NK-92 (cell line): ENCODE results near the gene FANCE.
"Not testable (repeated sequence)": the region's sequence is repeated elsewhere in the genome, so short reads cannot be mapped to it uniquely, and the experiment has no call there.

Experiments
- DNase-seq: peaks from one replicate; lab custom pipeline; 2025; ENCODE audit not compliant: unreplicated experiment; lab: John Stamatoyannopoulos, UW

Gene FANCE

DNA sequence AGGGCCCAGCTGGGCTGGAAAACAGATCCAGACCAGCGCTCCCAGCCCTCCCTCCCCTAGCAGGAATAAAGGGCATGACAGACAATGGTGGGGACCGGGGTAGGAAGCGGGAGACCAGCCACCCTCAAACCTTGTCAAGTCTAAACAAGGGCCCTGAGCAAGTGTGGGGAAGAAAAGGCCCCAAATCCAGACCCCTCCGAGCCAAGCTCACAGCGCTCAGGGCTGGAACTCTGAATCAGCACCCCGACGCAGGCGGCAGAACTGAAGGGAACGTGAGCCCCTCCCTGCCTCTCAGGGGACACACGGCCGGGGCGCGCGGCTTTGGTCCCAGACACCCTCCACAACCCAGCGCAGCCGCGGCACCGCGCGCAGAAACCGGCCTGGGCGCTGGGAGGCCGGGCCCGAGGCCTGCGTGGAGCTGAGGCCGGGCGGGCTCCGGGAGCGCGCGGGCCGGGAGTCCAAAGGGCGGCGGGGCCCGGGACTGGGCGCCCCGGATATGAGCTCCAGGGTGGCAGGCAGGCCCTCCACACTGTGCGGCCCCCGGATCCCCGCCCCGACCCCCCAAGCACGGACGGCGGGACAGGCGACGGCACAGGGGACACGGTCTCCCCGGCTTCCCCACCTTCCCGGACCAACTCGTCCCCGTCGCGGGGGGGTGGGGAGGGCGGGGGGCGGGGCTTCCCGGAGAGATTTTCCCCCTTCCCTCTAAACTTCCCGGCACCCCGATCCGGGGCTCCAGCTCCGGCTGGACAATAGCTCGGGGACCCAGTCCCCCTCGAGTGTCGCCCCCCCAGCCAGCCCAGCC lies 44.1 kb downstream of the FANCE start:
- DNase-seq: no peak

DNA sequence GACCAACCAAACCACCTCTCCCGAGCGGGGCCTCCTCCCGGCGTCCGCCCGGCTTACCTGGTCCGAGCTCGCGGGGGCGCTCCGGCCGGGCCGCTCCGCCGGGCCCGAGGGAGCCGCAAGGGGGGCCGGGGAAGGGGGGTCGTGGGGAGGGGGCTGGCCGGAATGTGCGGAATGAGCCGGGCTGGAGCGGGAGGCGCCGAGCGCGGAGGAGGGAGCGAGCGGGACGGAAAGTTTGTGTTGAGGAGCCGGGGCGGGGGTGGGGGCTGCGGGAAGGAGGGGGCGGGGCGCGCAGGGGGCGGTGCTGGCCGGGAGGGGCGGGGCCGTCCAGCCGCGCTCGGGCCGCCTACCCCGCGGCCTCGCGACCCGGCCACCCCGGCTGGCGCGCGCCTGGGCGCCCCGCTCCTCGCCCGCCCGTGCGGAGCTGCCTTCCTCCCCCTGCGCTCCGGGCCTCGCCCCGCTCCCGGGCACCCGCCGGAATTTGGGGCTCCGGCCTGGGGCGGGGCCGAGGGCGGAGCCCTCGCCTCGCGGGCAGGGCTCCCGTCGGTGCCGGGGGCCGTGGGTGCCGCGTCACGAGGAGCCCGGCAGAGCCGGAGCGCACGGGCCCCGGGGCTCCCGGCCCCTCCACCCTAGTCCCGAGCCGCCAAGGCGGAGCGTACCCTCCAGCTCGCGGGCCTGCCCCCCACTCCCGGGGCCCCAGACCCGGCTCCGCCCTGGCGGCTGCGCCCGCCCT lies 44.9 kb downstream of the FANCE start, which contains the start of gene TEAD3:
Gene TEAD3, minus strand, starts transcription at position 239 of the 730 bp plus-strand sequence.
- no peak for DNase-seq

DNA sequence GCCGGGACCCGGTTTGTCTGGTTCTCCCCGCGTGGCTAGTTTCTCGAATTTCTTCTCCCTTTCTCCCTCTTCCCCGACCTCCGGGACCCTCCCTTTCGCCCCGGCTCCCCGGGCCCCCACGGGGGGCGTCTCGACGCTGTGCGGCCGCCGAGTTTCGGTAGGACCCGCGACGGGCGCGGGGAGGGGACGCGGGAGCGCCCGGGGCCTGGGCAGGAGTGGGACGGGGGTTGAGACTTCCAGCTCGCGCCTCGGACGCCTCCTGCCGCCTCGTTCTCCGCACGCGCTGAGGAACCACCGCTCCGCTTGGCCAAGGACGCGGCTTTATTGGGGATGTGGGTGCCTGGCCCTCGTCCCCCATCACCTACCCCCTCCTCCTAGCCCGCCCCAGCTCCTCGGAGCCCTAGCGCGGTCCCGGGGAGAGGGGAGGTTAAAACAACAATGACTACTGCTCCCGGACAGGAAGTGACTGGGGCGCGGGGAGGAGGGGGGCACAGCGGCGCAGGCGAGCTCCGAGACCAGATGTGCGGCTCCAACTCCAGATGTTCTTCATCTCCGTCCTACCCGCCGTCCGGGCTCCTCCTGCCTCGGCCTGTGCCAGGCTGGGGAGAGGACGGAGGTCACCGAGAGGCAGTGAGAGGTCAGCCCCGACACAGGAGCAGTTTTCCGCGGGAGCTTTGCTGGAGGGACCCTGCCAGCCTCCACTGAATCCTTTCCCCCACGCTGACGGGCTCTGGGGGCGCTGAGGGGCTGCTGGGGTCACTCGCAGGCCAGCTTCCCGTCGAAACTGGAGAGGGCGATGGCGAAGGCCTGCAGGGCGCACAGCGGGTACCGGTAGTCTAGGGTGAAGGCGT lies 45.7 kb downstream of the FANCE start:
- DNase-seq: no peak

DNA sequence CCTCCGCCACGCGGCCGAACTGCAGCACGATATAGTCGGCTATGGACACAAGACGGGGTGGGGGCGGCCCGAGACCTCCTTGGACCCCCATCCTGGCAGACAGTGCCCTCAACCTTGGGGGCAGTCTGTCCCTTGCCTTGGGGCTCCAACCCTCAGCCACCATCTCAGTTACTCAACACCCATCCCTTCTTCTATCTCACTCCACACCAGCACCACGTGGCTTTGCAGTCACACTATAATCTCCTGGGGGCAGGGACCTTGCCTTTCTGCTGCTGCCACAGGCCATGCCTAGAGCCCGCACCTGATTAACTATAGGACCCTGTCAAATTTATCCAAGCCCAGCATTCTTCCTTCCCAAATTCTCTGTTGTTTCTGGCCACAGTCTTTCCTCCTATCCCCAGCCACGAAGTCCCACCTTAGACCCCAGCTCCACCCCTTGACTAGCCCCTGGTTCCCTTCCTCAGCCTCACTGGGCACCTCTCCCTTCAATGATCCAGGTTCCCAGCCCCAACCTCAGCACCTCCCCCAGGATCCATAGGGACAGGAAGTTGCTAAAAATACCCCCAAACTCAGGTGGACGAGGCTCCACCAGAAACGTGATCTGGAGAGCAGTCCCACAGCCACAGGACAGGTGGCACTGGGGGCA lies 46.4 kb downstream of the FANCE start:
- DNase-seq: no peak

DNA sequence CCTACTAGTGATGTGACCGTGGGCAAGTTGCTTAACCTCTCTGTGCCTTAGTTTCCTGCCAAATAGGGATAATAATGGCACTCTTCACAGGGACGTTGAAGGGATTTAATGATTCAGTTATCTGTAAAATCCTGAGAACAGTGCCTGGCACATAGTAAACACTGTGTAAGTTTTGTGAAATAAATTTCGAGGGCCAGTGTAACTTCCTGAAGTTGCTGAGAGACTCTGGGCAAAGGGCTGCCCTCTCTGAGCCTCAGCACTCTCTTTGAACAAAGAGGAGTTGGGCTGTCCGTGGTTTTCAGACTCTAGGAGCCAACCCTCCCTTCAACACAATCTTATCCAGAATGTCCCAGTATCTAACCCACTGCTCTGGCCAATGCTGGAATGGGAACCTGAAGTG lies 47.2 kb downstream of the FANCE start:
- no peak for DNase-seq

DNA sequence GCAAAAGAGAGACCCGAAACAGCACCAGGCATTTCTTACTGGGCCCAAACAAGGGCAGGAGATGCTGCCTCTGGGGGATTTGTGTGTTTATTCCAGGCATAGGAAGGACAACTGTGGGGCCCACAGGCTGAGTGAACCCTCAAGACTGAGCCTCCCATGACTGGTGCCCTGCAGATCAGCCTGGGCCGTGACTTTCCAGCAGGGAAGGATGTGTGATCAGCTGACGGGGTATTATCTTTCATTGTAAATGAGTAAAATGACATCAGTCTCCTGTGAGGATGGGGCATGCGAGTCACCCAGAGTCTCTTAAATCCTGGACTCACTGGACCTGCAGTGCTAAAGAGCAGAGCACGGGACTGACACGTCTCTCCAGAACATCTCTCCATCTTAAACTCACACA lies 48.6 kb downstream of the FANCE start:
- no peak for DNase-seq

DNA sequence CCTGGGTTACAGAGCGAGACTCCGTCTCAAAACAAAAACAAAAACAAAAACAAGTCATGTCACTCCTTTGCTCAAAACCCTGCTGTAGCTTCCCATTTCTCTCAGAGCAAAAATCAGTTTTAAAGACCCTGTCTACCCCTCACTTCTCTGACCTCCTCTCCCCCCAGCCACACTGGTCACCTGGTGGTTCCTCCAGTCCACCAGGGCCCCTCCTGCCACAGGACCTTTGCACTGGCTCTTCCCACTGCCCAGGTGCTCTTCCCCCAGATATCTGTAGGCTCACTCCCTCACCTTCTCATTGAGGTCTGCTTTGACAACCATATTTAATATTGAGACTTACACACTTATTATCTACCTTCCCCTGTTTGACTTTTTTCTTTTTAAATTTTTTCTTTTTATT lies 49.6 kb downstream of the FANCE start:
- no peak for DNase-seq

DNA sequence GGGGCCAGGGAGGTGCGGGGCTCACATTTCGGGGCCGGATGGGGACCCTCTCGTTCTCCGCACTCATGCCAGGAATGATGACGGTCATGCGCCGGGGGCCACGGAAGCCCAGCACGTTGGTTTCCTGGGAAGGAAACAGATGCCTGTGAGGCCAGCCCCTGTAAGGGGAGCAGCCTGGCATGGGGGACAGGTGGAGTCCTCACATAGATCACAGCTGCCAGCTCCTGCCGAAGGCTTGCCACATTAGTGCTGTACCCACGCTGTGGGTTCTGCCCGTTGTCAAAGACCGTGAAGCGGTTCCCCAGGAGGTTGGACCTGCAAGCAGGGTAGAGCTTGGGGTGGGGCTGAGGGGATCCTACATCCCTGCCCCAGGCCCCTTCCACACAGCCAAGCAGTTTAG lies 51.4 kb downstream of the FANCE start:
- no peak for DNase-seq

DNA sequence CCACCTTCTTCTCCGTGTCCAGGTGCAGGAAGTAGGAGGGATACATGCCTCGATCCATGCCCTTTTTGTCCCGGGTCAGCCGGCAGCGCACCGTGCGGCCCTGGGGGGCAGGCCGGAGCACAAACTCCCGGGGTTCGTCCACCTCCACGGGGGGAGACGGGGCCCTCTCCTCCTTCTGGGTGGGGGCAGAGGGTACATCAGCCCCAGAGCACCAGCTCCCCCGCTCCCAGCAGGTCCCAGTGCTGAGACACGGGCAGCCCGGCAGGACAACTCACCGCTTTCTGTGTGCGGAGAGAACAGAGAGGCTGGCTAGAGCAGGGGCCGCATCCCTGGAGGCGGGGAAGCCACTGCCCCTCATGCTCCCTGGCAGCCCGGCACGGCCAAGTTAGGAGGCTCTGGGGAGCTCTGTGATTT lies 53.9 kb downstream of the FANCE start:
- DNase-seq: no peak

DNA sequence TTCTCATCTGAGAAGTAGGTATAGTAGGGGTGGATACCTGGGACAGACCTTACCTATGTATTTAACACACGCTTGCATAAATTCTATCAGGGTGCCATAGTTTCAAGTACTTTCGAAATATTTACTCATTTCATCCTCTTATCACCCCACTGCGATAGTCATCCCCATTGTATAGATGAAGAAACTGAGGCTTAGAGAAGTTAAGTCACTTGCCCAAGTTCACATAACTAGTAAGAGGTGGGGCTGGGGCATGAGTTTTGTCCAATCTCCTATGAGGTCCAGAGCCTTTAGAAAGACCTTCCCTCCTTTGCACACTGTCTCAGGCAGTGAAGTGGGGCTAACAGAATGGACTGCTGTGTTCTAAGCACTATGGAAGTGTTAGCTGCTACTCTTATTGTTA lies 54.4 kb downstream of the FANCE start:
- no peak for DNase-seq

DNA sequence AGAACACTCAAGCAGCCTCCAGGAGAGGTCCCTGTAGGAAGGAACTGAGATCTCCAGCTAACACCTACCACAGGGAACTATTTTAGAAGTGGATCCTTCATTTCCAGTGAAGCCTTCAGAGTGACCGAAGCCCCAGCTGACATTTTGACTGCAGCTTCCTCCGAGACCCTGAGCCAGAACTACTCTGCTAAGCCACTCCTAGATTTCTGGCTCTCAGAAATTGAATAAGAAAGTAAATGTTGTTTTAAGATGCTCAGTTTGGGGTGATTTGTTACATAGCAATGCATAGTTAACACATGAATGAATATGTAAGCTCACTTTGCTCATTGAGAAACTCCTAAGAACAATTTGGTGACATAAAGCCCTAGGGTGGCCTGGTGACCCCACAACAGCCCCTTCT lies 55.1 kb downstream of the FANCE start:
- DNase-seq: no peak

DNA sequence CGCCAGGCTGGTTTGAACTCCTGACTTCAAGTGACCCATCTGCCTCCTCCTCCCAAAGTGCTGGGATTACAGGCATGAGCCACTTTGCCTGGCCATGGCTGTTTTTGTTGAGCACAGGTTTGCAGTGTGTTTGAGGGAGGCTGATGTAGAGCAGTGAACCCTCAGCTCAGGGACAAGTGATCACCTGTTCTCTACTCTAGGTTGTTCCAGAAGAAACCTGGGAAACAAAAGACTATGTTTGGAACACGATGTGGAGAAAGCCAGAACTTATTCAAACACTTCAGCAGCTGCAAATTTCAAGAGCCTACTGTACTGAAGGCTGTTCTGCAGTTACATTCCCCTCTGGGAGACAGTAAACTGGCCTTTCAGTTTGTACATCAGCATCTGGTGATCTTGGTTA lies 55.9 kb downstream of the FANCE start:
- DNase-seq: no peak

DNA sequence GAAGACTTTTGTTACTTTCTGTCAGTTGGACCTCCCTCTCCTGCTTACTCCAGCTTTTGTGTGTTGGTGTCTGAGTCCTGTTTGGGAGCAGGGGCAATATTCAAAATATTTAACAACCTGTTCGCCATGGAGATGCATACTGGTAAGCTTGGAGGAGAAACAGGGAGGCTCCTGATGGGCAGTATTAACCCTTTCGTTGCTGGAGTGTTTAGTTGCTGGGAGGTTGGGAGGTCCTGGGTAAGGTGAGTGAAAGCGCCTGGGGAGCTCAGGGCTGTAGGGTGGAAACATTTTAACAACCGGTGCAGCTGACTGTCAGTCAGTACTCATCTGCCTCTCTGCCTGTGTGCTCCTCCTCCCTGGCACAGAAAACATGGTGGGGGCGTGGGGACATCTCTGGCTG lies 56.4 kb downstream of the FANCE start:
- no peak for DNase-seq

DNA sequence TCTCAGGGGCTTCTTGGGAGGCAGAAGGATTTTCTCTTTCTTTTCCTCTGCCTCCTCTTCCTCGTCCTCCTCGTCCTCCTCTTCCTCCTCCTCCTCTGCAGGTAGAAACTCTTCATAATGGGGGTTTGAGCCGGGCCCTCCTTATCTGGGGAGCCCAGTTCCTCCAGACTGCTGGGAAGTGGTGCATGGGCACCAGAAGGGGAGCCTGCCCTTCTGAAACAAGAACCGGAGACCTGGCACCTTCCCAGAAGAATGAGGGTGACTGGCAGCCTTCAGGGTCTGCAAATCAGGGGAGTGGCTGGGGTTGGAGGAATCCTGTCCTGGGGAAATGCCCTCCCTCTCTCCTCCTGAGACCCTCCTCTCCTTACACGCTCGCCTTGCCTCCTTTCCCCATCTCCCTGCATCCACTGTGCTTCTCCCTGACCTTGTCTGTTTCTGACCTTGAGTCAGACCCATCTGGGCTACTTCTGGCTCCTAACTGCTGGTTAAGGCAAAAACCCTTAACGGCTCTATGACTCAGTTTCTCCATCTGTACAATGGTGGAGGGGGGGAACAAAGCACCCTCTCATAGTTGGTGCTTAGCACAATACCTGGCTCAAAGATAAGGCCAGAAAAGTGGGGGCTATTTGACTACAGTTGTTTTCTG lies 58.9 kb downstream of the FANCE start:
- DNase-seq: no peak

DNA sequence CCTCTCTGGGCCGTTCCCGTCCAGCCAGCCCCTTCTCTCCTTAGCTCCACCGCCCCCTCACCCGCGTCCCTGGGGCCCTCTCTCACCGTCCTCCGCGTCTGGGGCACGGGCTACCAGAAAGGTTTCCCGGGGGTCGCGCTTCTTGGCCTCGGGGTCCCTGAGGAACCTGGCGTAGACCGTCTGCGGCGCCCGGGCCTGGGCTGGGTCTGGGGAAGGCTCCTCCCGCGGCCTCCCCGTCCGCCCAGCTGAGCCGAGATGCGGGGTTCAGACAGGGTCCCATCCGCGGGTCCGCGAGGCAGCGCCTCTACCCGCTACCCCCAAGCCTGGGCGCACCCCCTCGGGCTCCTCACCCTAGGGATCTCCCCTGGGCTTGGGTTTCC lies 59.4 kb downstream of the FANCE start:
- DNase-seq: no peak

DNA sequence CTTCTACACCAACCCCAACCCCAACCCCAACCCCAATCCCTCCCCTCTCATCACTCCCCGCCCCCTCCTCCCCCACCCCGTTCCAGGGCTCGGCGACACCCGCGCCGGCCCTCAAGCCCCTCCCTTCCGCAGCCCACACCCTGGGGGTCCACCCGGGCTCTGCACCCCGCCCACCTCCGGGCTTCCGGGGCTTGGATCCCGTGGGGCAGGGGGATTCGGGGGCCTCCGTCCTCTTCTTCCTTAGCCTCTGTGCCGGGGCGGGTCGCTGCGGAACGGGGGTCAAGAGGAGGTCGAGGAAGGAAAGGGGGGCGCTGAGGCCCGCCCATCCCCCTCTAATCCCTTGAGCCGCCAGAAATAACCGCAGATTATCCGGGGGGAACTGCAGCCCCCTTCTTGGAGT lies 59.9 kb downstream of the FANCE start:
- DNase-seq: no peak

DNA sequence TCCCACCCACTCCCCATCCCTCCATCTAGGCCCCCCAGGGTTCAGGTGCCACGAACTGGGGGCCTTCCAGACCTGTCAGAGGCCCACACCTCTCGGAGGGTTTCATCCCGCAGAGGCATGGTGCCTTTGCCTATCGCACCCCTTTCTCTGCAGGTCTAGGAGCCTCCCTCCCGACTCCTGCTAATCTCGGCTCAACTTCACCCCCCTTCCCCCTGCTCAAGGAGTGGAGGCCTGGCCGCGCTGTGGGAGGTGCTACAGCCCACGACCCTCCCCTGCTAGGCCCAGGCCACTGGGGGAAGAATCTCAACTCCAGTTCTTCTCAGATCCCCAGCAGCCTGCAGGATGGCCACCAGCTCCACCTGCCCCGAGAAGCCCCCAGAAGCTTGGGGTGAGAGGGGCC lies 60.6 kb downstream of the FANCE start, which contains the start of gene TULP1:
Gene TULP1, minus strand, starts transcription at position 157 of the 400 bp plus-strand sequence. Its CDS starts 38 bp downstream, at position 119.
- no peak for DNase-seq

DNA sequence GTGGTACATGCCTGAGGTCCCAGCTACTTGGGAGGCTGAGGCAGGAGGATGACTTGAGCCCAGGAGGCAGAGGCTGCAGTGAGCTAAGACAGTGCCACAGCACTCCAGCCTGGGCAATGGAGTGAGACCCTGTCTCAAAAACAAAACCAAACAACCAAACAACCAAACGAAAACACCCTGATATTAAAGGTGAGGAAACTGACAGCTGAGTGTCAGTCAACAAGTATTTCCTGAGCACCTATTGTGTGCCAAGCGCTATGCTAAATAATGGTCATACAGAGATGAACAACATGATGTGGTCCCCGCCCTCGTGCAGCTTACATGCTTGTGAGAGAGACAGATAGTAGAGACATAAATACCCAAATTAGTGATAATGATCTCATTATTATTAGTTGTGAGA lies 62.4 kb downstream of the FANCE start:
- no peak for DNase-seq

DNA sequence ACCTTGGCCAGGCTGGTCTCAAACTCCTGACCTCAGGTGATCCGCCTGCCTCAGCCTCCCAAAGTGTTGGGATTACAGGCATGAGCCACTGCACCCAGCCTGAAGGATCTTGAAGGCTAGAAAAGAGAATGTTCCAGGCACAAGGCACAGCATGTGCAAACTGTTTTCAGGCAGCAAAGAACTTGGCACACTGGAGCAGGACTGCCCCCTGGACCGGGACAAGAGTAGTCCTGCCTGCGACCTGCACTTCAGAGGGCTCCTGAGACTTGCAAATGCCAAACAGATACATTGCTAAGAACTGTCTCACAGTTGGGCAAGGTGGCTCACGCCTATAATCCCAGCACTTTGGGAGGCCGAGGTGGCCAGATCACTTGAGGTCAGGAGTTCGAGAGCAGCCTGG lies 63.8 kb downstream of the FANCE start:
- DNase-seq: not testable (repeated sequence)
